ENCODE results near the gene HSD17B12. TPM values are rescaled to one million over a fixed set of nuclear protein-coding genes. Genes with fewer than 3 reads are reported as not detected.

Gene HSD17B12
- total and polyA plus RNA-seq, 2 of the 13 experiments (the other 11 are each of a cell fraction or from before 2014, with no cell fraction given), result 50.3 to 117 TPM

- TF ChIP-seq NFYC (CRISPR knock-in tag; IDR thresholded peaks at IDR 0.05), result peak; percentile 33; the same call in 1 of the 2 replicates
- TF ChIP-seq ZBTB44 (CRISPR knock-in tag; IDR thresholded peaks at IDR 0.05), result no peak
- TF ChIP-seq ZNF749 (CRISPR knock-in tag; IDR thresholded peaks at IDR 0.05; ENCODE audit: borderline replicate concordance), result no peak
- TF ChIP-seq ZNF275 (CRISPR knock-in tag; IDR thresholded peaks at IDR 0.05; ENCODE audit: borderline replicate concordance), result no peak
- TF ChIP-seq ZNF512B (CRISPR knock-in tag; IDR thresholded peaks at IDR 0.05; ENCODE audit: borderline replicate concordance), result no peak; the same call in 1 of the 2 replicates
- no peak for TF ChIP-seq ZKSCAN1 (IDR thresholded peaks at IDR 0.05; ENCODE audit: low read length)
- peak; percentile 34; the same call in 1 of the 2 replicates for TF ChIP-seq MAZ (IDR thresholded peaks at IDR 0.05; ENCODE audit: borderline replicate concordance, low read depth, low read length)
- TF ChIP-seq MAZ (CRISPR knock-in tag; IDR thresholded peaks at IDR 0.05; ENCODE audit: low read depth), result peak; percentile 44; the same call in 1 of the 2 replicates
- 0 out of 2 replicates have a peak, but pooled peaks have one; percentile 57 for TF ChIP-seq MYNN (CRISPR knock-in tag; IDR thresholded peaks at IDR 0.05; ENCODE audit: low read depth)
- no peak; the same call in 1 of the 2 replicates for TF ChIP-seq NFYB (CRISPR knock-in tag; IDR thresholded peaks at IDR 0.05)
- TF ChIP-seq RFX5 (IDR thresholded peaks at IDR 0.05; ENCODE audit: low read depth, low read length), result no peak
- peak; percentile 99 for TF ChIP-seq GATAD1 (CRISPR knock-in tag; IDR thresholded peaks at IDR 0.05)
- no peak for TF ChIP-seq GPN1 (CRISPR knock-in tag; IDR thresholded peaks at IDR 0.05; ENCODE audit: borderline replicate concordance)
- TF ChIP-seq, protein P1, sequence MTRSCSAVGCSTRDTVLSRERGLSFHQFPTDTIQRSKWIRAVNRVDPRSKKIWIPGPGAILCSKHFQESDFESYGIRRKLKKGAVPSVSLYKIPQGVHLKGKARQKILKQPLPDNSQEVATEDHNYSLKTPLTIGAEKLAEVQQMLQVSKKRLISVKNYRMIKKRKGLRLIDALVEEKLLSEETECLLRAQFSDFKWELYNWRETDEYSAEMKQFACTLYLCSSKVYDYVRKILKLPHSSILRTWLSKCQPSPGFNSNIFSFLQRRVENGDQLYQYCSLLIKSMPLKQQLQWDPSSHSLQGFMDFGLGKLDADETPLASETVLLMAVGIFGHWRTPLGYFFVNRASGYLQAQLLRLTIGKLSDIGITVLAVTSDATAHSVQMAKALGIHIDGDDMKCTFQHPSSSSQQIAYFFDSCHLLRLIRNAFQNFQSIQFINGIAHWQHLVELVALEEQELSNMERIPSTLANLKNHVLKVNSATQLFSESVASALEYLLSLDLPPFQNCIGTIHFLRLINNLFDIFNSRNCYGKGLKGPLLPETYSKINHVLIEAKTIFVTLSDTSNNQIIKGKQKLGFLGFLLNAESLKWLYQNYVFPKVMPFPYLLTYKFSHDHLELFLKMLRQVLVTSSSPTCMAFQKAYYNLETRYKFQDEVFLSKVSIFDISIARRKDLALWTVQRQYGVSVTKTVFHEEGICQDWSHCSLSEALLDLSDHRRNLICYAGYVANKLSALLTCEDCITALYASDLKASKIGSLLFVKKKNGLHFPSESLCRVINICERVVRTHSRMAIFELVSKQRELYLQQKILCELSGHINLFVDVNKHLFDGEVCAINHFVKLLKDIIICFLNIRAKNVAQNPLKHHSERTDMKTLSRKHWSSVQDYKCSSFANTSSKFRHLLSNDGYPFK (CRISPR knock-in tag; IDR thresholded peaks at IDR 0.05; ENCODE audit: borderline replicate concordance), result peak; percentile 96
- no peak for TF ChIP-seq ZNF567 (CRISPR knock-in tag; IDR thresholded peaks at IDR 0.05; ENCODE audit: borderline replicate concordance)
- no peak for TF ChIP-seq KLF9 (CRISPR knock-in tag; IDR thresholded peaks at IDR 0.05; ENCODE audit: low read depth)
- TF ChIP-seq ZNF121 (CRISPR knock-in tag; IDR thresholded peaks at IDR 0.05), result no peak
- no peak for TF ChIP-seq POLR2AphosphoS2 (IDR thresholded peaks at IDR 0.05; ENCODE audit: low read depth, low read length)
- peak; percentile 64; the same call in 1 of the 2 replicates for TF ChIP-seq PITX1 (CRISPR knock-in tag; IDR thresholded peaks at IDR 0.05)
- no peak for TF ChIP-seq ZNF724P (CRISPR knock-in tag; IDR thresholded peaks at IDR 0.05; ENCODE audit: borderline replicate concordance)
Measured at GRCh38 chr11:43643898-43644620, 36.5 kb upstream of the HSD17B12 start (continued).
